Neuronal stem cell (in vitro differentiated cells): ENCODE measurements around the gene KHDC3L.
A peak's percentile ranks its signal among the peaks of the same experiment; 100 is the strongest.
"Not testable (repeated sequence)": the region's sequence is repeated elsewhere in the genome, so short reads cannot be mapped to it uniquely, and the experiment has no call there.

ENCODE experiments used
- DNase-seq: peaks from one replicate; pipeline ENCODE4 v3.0.0-alpha.2; 2013; ENCODE audit warnings: low spot score
- H2AFZ ChIP-seq: one replicate; pipeline ENCODE4 v1.6.1; 2013; ENCODE audit warnings: mild to moderate bottlenecking, low read length, inconsistent platforms
- H2AK5ac ChIP-seq: 2 replicates; pipeline ENCODE4 v1.6.1; 2013; ENCODE audit warnings: low read depth, mild to moderate bottlenecking, inconsistent platforms, low read length, moderate library complexity, mixed read lengths
- H2BK120ac ChIP-seq: 2 replicates; pipeline ENCODE4 v1.6.1; 2013; ENCODE audit warnings: low read depth, mild to moderate bottlenecking, inconsistent platforms, low read length, moderate library complexity, mixed read lengths
- H2BK12ac ChIP-seq: one replicate; pipeline ENCODE4 v1.6.1; 2013; ENCODE audit warnings: low read length, inconsistent platforms
- H2BK15ac ChIP-seq: 2 replicates; pipeline ENCODE4 v1.6.1; 2013; ENCODE audit warnings: mild to moderate bottlenecking, low read length, inconsistent platforms, mixed read lengths
- H2BK5ac ChIP-seq: one replicate; pipeline ENCODE4 v1.6.1; 2013; ENCODE audit warnings: inconsistent platforms, mild to moderate bottlenecking, low read length, moderate library complexity
- H3K14ac ChIP-seq: one replicate; pipeline ENCODE4 v1.6.1; 2013; ENCODE audit warnings: low read length, inconsistent platforms
- H3K18ac ChIP-seq: 2 replicates; pipeline ENCODE4 v1.6.1; 2013; ENCODE audit warnings: low read length, inconsistent platforms
- H3K23ac ChIP-seq: 2 replicates; pipeline ENCODE4 v1.6.1; 2013; ENCODE audit warnings: low read depth, mild to moderate bottlenecking, mixed read lengths, low read length, inconsistent platforms; ENCODE audit not compliant: poor library complexity
- H3K27ac ChIP-seq: replicated peaks from 3 replicates; pipeline ENCODE4 v1.5.1; 2013; ENCODE audit warnings: low read length, inconsistent platforms
- H3K27me3 ChIP-seq, 3 experiments: 2 replicates each; pipeline ENCODE4 v1.6.1; 2013; ENCODE audit warnings: low read length in 3 of 3, mild to moderate bottlenecking in 2 of 3, inconsistent platforms in 1 of 3, low read depth in 1 of 3, mixed read lengths in 1 of 3, moderate library complexity in 1 of 3; ENCODE audit not compliant: control insufficient read depth in 3 of 3, insufficient read depth in 3 of 3
- H3K36me3 ChIP-seq, 2 donors: replicated peaks in 1 of 2; 2 replicates each; pipeline ENCODE4 v1.6.1; 2013; ENCODE audit warnings: low read length in 2 of 2; ENCODE audit not compliant: control insufficient read depth in 2 of 2, insufficient read depth in 2 of 2
- H3K4ac ChIP-seq: 2 replicates; pipeline ENCODE4 v1.6.1; 2013; ENCODE audit warnings: inconsistent platforms, mild to moderate bottlenecking, low read length, moderate library complexity
- H3K4me1 ChIP-seq, 2 donors: 1 replicate in 1 of 2; 2 replicates in 1 of 2; pipeline ENCODE4 v1.6.1; 2013; ENCODE audit warnings: low read length in 2 of 2, low read depth in 1 of 2; ENCODE audit not compliant: control insufficient read depth in 2 of 2, insufficient read depth in 1 of 2
- H3K4me2 ChIP-seq: one replicate; pipeline ENCODE4 v1.6.1; 2013; ENCODE audit warnings: mild to moderate bottlenecking, low read length, inconsistent platforms; ENCODE audit not compliant: insufficient read depth, poor library complexity, severe bottlenecking
- H3K4me3 ChIP-seq, 2 donors: 2 replicates each; pipeline ENCODE4 v1.5.1; 2013; ENCODE audit warnings: low read length in 2 of 2, mild to moderate bottlenecking in 2 of 2, inconsistent platforms in 1 of 2, moderate library complexity in 1 of 2
- H3K79me1 ChIP-seq: one replicate; pipeline ENCODE4 v1.6.1; 2013; ENCODE audit warnings: low read depth, mild to moderate bottlenecking, inconsistent platforms, low read length, moderate library complexity
- H3K9ac ChIP-seq: one replicate; pipeline ENCODE4 v1.6.1; 2013; ENCODE audit warnings: mild to moderate bottlenecking, low read depth, low read length, inconsistent platforms; ENCODE audit not compliant: poor library complexity
- H3K9me3 ChIP-seq, 2 donors: replicated peaks in 1 of 2; 2 replicates each; pipeline versions ENCODE3 to v1.6.1; 2013; ENCODE audit warnings: low read length in 2 of 2, mild to moderate bottlenecking in 2 of 2, inconsistent platforms in 1 of 2, low read depth in 1 of 2, mixed read lengths in 1 of 2, moderate library complexity in 1 of 2; ENCODE audit not compliant: control insufficient read depth in 2 of 2, insufficient read depth in 1 of 2
- H4K8ac ChIP-seq: one replicate; pipeline ENCODE4 v1.6.1; 2013; ENCODE audit warnings: low read depth, mild to moderate bottlenecking, inconsistent platforms, low read length, moderate library complexity
- H4K91ac ChIP-seq: one replicate; pipeline ENCODE4 v1.6.1; 2013; ENCODE audit warnings: low read length, low read depth, mild to moderate bottlenecking, inconsistent platforms; ENCODE audit not compliant: poor library complexity
- WGBS, 2 donors: extraction: QIAGEN DNeasy Blood & Tissue Kit; methylation state at CpG; one replicate each; pipeline ENCODE4 v1.1.7; 2013; ENCODE audit warnings: missing lambda C conversion rate in 2 of 2, mixed read lengths in 1 of 2; ENCODE audit not compliant: insufficient read length in 2 of 2, insufficient replicate concordance in 1 of 2; ENCODE audit errors: extremely low coverage in 2 of 2; 5-methylcytosine and 5-hydroxymethylcytosine counted together

Gene KHDC3L

DNA sequence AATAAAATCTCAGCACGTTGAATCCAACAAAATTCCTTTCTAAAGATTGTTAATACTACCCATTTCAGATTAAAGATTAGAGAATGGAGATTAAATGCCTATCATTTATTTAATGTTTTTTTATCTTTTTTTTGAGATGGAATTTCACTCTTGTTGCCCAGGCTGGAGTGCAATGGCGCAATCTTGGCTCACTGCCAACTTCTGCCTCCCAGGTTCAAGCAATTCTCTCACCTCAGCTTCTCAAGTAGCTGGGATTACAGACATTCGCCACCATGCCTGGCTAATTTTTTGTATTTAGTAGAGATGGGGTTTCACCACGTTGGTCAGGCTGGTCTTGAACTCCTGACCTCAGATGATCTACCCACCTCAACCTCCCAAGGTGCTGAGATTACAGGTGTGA is 29.7 kb downstream of the KHDC3L start:
- not testable (repeated sequence) for H2AK5ac ChIP-seq, H3K18ac ChIP-seq, H2BK15ac ChIP-seq, H2BK120ac ChIP-seq, H3K9me3 ChIP-seq, H3K9ac ChIP-seq, H2BK5ac ChIP-seq, H2AFZ ChIP-seq, H3K27ac ChIP-seq, H2BK12ac ChIP-seq, H4K91ac ChIP-seq, DNase-seq, H3K4ac ChIP-seq, H3K14ac ChIP-seq, H3K4me1 ChIP-seq, H4K8ac ChIP-seq, H3K23ac ChIP-seq, H3K36me3 ChIP-seq, H3K79me1 ChIP-seq, H3K4me3 ChIP-seq, H3K4me2 ChIP-seq
- peaks cover 0 to 17% (median 0%) of the 10 kb centered on the region in 3 experiments for H3K27me3 ChIP-seq
- no CpG with 5 or more reads among the region's 4 CpGs for WGBS, 2 donors

- Histone ChIP-seq H2BK12ac (no peak overlapping the region), H3K23ac (no peak overlapping the region), H3K14ac (no peak overlapping the region), H3K4me3 (no peak overlapping the region), H3K9me3 (peaks cover 0 to 2% of the 10 kb centered on the region in 2 donors), H2BK15ac (no peak overlapping the region), H3K79me1 (no peaks in the 10 kb centered on the region), H3K4me2 (no peak overlapping the region), H2BK5ac (no peak overlapping the region), H3K4ac (no peak overlapping the region), H2AFZ (no peak overlapping the region), H3K4me1 (peaks cover 0 to 4% of the 10 kb centered on the region in 2 donors), H4K91ac (no peak overlapping the region), H4K8ac (no peak overlapping the region), H2AK5ac (no peak overlapping the region), H2BK120ac (no peak overlapping the region), H3K27ac (no peak overlapping the region), H3K9ac (no peak overlapping the region), H3K36me3 (no peaks in the 10 kb centered on the region), H3K18ac (no peak overlapping the region), H3K27me3 (peaks cover 0 to 10% (median 0%) of the 10 kb centered on the region in 3 experiments)
- no peak for DNase-seq
- WGBS, 2 donors, result no CpG with 5 or more reads among the region's 3 CpGs
Measured at GRCh38 chr6:73393278-73393677, 30.8 kb downstream of the KHDC3L start.

DNA sequence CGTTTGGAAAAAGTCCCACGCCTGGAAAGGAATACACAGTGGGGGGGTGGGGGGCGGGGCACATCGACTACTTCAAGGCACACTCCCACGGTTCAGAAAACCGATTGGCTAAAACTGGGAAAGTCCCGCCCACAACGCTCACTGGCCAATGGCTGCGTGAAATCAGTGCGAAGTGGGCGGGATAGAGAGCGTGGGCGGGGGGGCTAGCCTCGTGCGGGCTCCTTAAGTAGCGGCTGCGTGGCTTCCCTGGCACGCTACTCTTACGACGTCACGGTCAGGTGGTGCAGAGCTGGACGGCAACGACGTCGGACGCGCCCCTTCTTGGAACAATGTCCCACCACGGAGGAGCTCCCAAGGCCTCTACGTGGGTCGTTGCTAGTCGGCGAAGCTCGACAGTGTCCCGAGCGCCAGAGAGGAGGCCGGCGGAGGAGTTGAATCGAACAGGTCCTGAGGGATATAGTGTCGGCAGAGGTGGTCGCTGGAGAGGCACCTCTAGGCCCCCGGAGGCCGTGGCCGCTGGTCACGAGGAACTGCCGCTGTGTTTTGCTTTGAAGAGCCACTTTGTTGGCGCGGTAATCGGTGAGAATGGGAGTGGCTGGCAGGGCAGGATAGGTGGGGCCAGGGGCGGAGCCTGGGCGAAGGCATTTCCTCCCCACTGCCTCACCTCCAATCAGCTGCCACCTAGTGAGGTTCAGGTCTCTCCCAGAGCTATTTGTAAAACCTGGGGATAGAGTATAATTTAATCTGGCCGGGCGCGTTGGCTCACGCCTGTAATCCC is 32.3 kb downstream of the KHDC3L start, which contains the start of gene DDX43:
Gene DDX43 (plus strand): TSS at position 252 of the 778 bp plus-strand sequence. CDS start 78 bp downstream, at position 330.
- peak within 1 kb of the TSS; percentile 67 for H3K23ac ChIP-seq
- H2AFZ ChIP-seq, result no peak within 1 kb of the TSS
- no peak within 1 kb of the TSS for H4K8ac ChIP-seq
- no peak within 1 kb of the TSS for H3K9ac ChIP-seq
- H3K79me1 ChIP-seq, result no peaks in the 10 kb centered on the region
- no peak within 1 kb of the TSS for H2BK5ac ChIP-seq
- H3K14ac ChIP-seq, result peak within 1 kb of the TSS; percentile 76
- WGBS, 2 donors, result no CpG with 5 or more reads among the region's 54 CpGs
- H4K91ac ChIP-seq, result no peak within 1 kb of the TSS
- H2AK5ac ChIP-seq, result peak within 1 kb of the TSS; percentile 54
- no peak for DNase-seq
- no peak within 1 kb of the TSS for H3K4ac ChIP-seq
- no peak within 1 kb of the TSS for H3K4me2 ChIP-seq
- peaks cover 0 to 2% of the 10 kb centered on the region in 2 donors for H3K9me3 ChIP-seq
- H3K18ac ChIP-seq, result peak within 1 kb of the TSS; percentile 22
- H3K36me3 ChIP-seq, result no peaks in the 10 kb centered on the region
- no peaks in the 10 kb centered on the region for H3K4me1 ChIP-seq
- H2BK15ac ChIP-seq, result no peak within 1 kb of the TSS
- H3K4me3 ChIP-seq, result no peak within 1 kb of the TSS
- peaks cover 0 to 4% (median 0%) of the 10 kb centered on the region in 3 experiments for H3K27me3 ChIP-seq
- H3K27ac ChIP-seq, result no peak within 1 kb of the TSS
- no peak within 1 kb of the TSS for H2BK12ac ChIP-seq
- H2BK120ac ChIP-seq, result no peak within 1 kb of the TSS

DNA sequence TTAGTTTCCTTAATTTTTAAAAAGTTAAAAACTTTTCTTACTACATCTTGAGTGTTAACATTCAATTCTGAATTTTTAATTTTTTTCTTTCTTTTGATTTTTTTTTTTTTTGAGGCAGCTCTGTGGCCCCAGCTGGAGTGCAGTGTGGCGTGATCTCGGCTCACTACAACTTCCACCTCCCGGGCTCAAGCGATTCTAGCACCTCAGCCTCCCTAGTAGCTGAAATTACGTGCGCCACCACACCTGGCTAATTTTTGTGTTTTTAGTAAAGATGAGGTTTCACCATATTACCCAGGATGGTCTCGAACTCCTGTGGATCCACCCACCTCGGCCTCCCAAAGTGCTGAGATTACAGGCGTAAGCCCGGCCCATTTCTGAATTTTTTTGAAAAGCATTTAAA is 33.4 kb downstream of the KHDC3L start:
- no peak overlapping the region for H3K23ac ChIP-seq
- WGBS, 2 donors, result no CpG with 5 or more reads among the region's 10 CpGs
- H2AK5ac ChIP-seq, result no peak overlapping the region
- H3K18ac ChIP-seq, result no peak overlapping the region
- H3K27ac ChIP-seq, result no peak overlapping the region
- no peaks in the 10 kb centered on the region for H3K79me1 ChIP-seq
- no peak overlapping the region for H4K8ac ChIP-seq
- no peak overlapping the region for H2BK120ac ChIP-seq
- H4K91ac ChIP-seq, result no peak overlapping the region
- H3K4me1 ChIP-seq, result no peaks in the 10 kb centered on the region
- H3K14ac ChIP-seq, result no peak overlapping the region
- H3K9me3 ChIP-seq, result peaks cover 0 to 2% of the 10 kb centered on the region in 2 donors
- H2AFZ ChIP-seq, result no peak overlapping the region
- H2BK15ac ChIP-seq, result no peak overlapping the region
- H3K4me3 ChIP-seq, result no peak overlapping the region
- peaks cover 0 to 7% (median 0%) of the 10 kb centered on the region in 3 experiments for H3K27me3 ChIP-seq
- H3K36me3 ChIP-seq, result no peaks in the 10 kb centered on the region
- no peak overlapping the region for H2BK12ac ChIP-seq
- no peak overlapping the region for H2BK5ac ChIP-seq
- H3K4ac ChIP-seq, result no peak overlapping the region
- no peak overlapping the region for H3K4me2 ChIP-seq
- no peak overlapping the region for H3K9ac ChIP-seq
- DNase-seq, result no peak
